Neural cell (in vitro differentiated cells): Measurements from ENCODE around the gene TBKBP1.

ENCODE experiments used
- CTCF ChIP-seq: fragments of 450-650 bp; IDR thresholded peaks from 2 replicates; pipeline ENCODE4 v1.5.1; 2014; ENCODE audit warnings: antibody characterized with exemption, mild to moderate bottlenecking, moderate library complexity; ENCODE audit not compliant: poor library complexity, severe bottlenecking
- EP300 ChIP-seq: fragments of 450-650 bp; conservative IDR thresholded peaks from 2 replicates; pipeline ENCODE4 v1.6.1; 2014; ENCODE audit warnings: antibody characterized with exemption, mild to moderate bottlenecking, moderate library complexity; ENCODE audit not compliant: poor library complexity, severe bottlenecking
- POLR2AphosphoS5 ChIP-seq: IDR thresholded peaks from 2 replicates; pipeline ENCODE4 v1.6.1; 2012
- RAD21 ChIP-seq: fragments of 450-650 bp; conservative IDR thresholded peaks from 2 replicates; pipeline ENCODE4 v1.6.1; 2014; ENCODE audit warnings: antibody characterized with exemption, mild to moderate bottlenecking, moderate library complexity
- TAF1 ChIP-seq: IDR thresholded peaks from 2 replicates; pipeline ENCODE4 v1.6.1; 2012; ENCODE audit warnings: low read depth

- no peak for TF ChIP-seq CTCF
- no peak for TF ChIP-seq POLR2AphosphoS5
- no peak for TF ChIP-seq EP300
- TF ChIP-seq RAD21: no peak
- no peak for TF ChIP-seq TAF1
Measured at GRCh38 chr17:47757386-47757785, 63.4 kb downstream of the TBKBP1 start.
